Astrocyte (in vitro differentiated cells and primary cell): ENCODE measurements around the gene ME3. TPM values are rescaled to one million over a fixed set of nuclear protein-coding genes. Genes with fewer than 3 reads are reported as not detected.

Experiments used
- DNase-seq: peaks from one replicate; pipeline ENCODE4 v3.0.0-alpha.2; 2010; ENCODE audit warnings: low read depth
- FAIRE-seq: peaks from 2 replicates; lab custom pipeline; 2011; peaks lifted over from hg19 to GRCh38; lab: Jason Lieb, UNC
- H2AFZ ChIP-seq: 2 replicates; pipeline ENCODE4 v1.6.0; 2012; ENCODE audit warnings: low read depth, low read length, inconsistent platforms
- H3K27ac ChIP-seq: 2 replicates; pipeline ENCODE4 v1.5.1; 2011; ENCODE audit warnings: low read depth, low read length, inconsistent platforms
- H3K27me3 ChIP-seq: 2 replicates; pipeline ENCODE4 v1.6.0; 2011; ENCODE audit warnings: low read length, inconsistent platforms; ENCODE audit not compliant: insufficient read depth
- H3K36me3 ChIP-seq: 2 replicates; pipeline ENCODE4 v1.5.1; 2011; ENCODE audit warnings: low read length, inconsistent platforms; ENCODE audit not compliant: insufficient read depth
- H3K4me1 ChIP-seq: 2 replicates; pipeline ENCODE4 v1.5.1; 2011; ENCODE audit warnings: low read length, inconsistent platforms; ENCODE audit not compliant: insufficient read depth
- H3K4me2 ChIP-seq: 2 replicates; pipeline ENCODE4 v1.6.0; 2012; ENCODE audit warnings: low read length, inconsistent platforms
- H3K4me3 ChIP-seq: 2 replicates; pipeline ENCODE4 v1.5.1; 2011; ENCODE audit warnings: low read depth, mild to moderate bottlenecking, low read length, inconsistent platforms; ENCODE audit not compliant: insufficient read depth
- H3K79me2 ChIP-seq: 2 replicates; pipeline ENCODE4 v1.6.0; 2012; ENCODE audit warnings: mild to moderate bottlenecking, low read length, inconsistent platforms; ENCODE audit not compliant: insufficient read depth
- H3K9ac ChIP-seq: 2 replicates; pipeline ENCODE4 v1.6.0; 2012; ENCODE audit warnings: mild to moderate bottlenecking, low read length, inconsistent platforms
- H3K9me3 ChIP-seq: 2 replicates; pipeline ENCODE4 v1.5.1; 2012; ENCODE audit warnings: low read depth, mild to moderate bottlenecking, low read length, inconsistent platforms; ENCODE audit not compliant: insufficient read depth
- H4K20me1 ChIP-seq: 2 replicates; pipeline ENCODE4 v1.6.0; 2012; ENCODE audit warnings: low read length, inconsistent platforms; ENCODE audit not compliant: insufficient read depth
- H3K27ac Mint-ChIP-seq: one replicate; pipeline ENCODE4 v1.8.0; 2021; ENCODE audit warnings: mild to moderate bottlenecking, mixed read lengths; ENCODE audit not compliant: unreplicated experiment
- H3K27me3 Mint-ChIP-seq: one replicate; pipeline ENCODE4 v1.8.0; 2021; ENCODE audit warnings: low read depth, mixed read lengths; ENCODE audit not compliant: unreplicated experiment
- H3K36me3 Mint-ChIP-seq: one replicate; pipeline ENCODE4 v1.8.0; 2021; ENCODE audit warnings: low read depth, mixed read lengths; ENCODE audit not compliant: unreplicated experiment
- H3K4me1 Mint-ChIP-seq: one replicate; pipeline ENCODE4 v1.8.0; 2021; ENCODE audit warnings: low read depth, mixed read lengths; ENCODE audit not compliant: unreplicated experiment
- H3K4me3 Mint-ChIP-seq: one replicate; pipeline ENCODE4 v1.8.0; 2021; ENCODE audit warnings: mild to moderate bottlenecking, moderate library complexity, mixed read lengths; ENCODE audit not compliant: unreplicated experiment
- H3K9me3 Mint-ChIP-seq: one replicate; pipeline ENCODE4 v1.8.0; 2021; ENCODE audit warnings: mild to moderate bottlenecking, mixed read lengths; ENCODE audit not compliant: unreplicated experiment
- CTCF ChIP-seq: IDR thresholded peaks from 2 replicates; pipeline ENCODE4 v1.5.1; 2011; ENCODE audit warnings: low read depth, mild to moderate bottlenecking, inconsistent platforms, low read length, moderate library complexity; ENCODE audit not compliant: insufficient read depth
- EZH2 ChIP-seq: IDR thresholded peaks from 2 replicates; pipeline ENCODE4 v1.6.1; 2012; ENCODE audit warnings: mild to moderate bottlenecking, low read length, inconsistent platforms; ENCODE audit not compliant: insufficient read depth
- total RNA-seq: library from RNA; stranded (reverse); gene quantifications from 2 replicates; pipeline ENCODE4 v1.2.1, GENCODE V29; 2021

ME3 gene
- total RNA-seq, 1 donor from 2014 or later = 28.6 TPM

- Mint-ChIP-seq H3K27me3 (no peaks in the 10 kb centered on the region), H3K9me3 (no peaks in the 10 kb centered on the region), H3K4me3 (no peak overlapping the region), H3K36me3 (peaks cover 1% of the 10 kb centered on the region), H3K27ac (peak overlapping the region; percentile 26), H3K4me1 (peaks cover 15% of the 10 kb centered on the region)
- Histone ChIP-seq H3K9me3 (no peaks in the 10 kb centered on the region), H4K20me1 (no peaks in the 10 kb centered on the region), H3K9ac (no peak overlapping the region), H3K4me3 (no peak overlapping the region), H3K27me3 (no peaks in the 10 kb centered on the region), H3K4me2 (no peak overlapping the region), H3K36me3 (no peaks in the 10 kb centered on the region), H2AFZ (no peak overlapping the region), H3K4me1 (peaks cover 4% of the 10 kb centered on the region), H3K27ac (no peak overlapping the region), H3K79me2 (no peaks in the 10 kb centered on the region)
- FAIRE-seq (no peak), DNase-seq (no peak)
- TF ChIP-seq EZH2 (no peak), CTCF (no peak)
Measured at GRCh38 chr11:86453290-86454030, 219.0 kb downstream of the ME3 start.

GRCh38 chr11:86449993-86450629, 222.3 kb downstream of the ME3 start:
- Mint-ChIP-seq H3K9me3 (no peaks in the 10 kb centered on the region), H3K27me3 (no peaks in the 10 kb centered on the region), H3K4me3 (no peak overlapping the region), H3K36me3 (peaks cover 18% of the 10 kb centered on the region), H3K4me1 (no peaks in the 10 kb centered on the region), H3K27ac (no peak overlapping the region)
- TF ChIP-seq CTCF = no peak
- TF ChIP-seq EZH2 = no peak
- DNase-seq (no peak), FAIRE-seq (no peak)
- Histone ChIP-seq H3K9me3 (no peaks in the 10 kb centered on the region), H2AFZ (no peak overlapping the region), H3K27ac (no peak overlapping the region), H3K4me3 (no peak overlapping the region), H3K79me2 (no peaks in the 10 kb centered on the region), H3K4me1 (no peaks in the 10 kb centered on the region), H3K9ac (no peak overlapping the region), H3K36me3 (no peaks in the 10 kb centered on the region), H4K20me1 (no peaks in the 10 kb centered on the region), H3K4me2 (no peak overlapping the region), H3K27me3 (no peaks in the 10 kb centered on the region)
